ENCODE data around the gene IDI2. TPM values are rescaled to one million over a fixed set of nuclear protein-coding genes. Genes with fewer than 3 reads are reported as not detected.

IDI2 gene
- total and polyA plus RNA-seq, 2 of the 13 experiments (the other 11 are each of a cell fraction or from before 2014, with no cell fraction given), result not detected

DNA sequence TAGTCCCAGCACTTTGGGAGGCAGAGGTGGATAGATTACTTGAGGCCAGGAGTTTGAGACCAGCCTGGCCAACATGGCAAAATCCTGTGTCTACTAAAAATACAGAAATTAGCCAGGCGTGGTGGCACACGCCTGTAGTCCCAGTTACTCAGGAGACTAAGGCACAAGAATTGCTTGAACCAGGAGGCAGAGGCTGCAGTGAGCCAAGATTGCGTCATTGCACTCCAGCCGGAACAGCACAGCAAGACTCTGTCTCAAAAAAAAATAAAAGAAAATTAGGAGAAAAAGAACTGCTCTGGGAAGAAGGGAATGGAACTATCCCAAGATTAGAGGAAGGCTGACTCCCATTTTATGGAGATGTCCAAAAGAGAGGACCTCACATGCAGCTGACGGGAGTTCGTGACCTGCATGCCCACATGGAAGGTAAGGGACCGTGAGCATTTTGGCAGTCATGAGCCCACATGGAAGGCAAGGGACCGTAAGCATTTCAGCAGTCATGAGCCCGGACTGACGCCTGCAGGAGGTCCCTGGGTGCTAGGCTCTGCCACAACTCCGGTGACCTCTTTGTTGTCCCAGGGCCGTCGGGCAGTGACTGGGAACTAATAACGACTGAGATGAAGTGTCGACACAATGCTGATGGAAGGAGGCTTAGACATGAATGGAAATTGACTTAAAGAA lies 56.0 kb downstream of the IDI2 start (continued):
- peak; percentile 59 for TF ChIP-seq ATF7 (IDR thresholded peaks at IDR 0.05)
- TF ChIP-seq ATF7 (CRISPR knock-in tag; IDR thresholded peaks at IDR 0.05), result no peak
- no peak for TF ChIP-seq ZNF556 (CRISPR knock-in tag; IDR thresholded peaks at IDR 0.05; ENCODE audit: borderline replicate concordance)
- no peak for TF ChIP-seq GTF3A (CRISPR knock-in tag; conservative IDR thresholded peaks at IDR 0.05)
- no peak for TF ChIP-seq PITX1 (CRISPR knock-in tag; IDR thresholded peaks at IDR 0.05)
- TF ChIP-seq YEATS4 (CRISPR knock-in tag; IDR thresholded peaks at IDR 0.05; ENCODE audit: borderline replicate concordance), result no peak
- TF ChIP-seq, protein P1, sequence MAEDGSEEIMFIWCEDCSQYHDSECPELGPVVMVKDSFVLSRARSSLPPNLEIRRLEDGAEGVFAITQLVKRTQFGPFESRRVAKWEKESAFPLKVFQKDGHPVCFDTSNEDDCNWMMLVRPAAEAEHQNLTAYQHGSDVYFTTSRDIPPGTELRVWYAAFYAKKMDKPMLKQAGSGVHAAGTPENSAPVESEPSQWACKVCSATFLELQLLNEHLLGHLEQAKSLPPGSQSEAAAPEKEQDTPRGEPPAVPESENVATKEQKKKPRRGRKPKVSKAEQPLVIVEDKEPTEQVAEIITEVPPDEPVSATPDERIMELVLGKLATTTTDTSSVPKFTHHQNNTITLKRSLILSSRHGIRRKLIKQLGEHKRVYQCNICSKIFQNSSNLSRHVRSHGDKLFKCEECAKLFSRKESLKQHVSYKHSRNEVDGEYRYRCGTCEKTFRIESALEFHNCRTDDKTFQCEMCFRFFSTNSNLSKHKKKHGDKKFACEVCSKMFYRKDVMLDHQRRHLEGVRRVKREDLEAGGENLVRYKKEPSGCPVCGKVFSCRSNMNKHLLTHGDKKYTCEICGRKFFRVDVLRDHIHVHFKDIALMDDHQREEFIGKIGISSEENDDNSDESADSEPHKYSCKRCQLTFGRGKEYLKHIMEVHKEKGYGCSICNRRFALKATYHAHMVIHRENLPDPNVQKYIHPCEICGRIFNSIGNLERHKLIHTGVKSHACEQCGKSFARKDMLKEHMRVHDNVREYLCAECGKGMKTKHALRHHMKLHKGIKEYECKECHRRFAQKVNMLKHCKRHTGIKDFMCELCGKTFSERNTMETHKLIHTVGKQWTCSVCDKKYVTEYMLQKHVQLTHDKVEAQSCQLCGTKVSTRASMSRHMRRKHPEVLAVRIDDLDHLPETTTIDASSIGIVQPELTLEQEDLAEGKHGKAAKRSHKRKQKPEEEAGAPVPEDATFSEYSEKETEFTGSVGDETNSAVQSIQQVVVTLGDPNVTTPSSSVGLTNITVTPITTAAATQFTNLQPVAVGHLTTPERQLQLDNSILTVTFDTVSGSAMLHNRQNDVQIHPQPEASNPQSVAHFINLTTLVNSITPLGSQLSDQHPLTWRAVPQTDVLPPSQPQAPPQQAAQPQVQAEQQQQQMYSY (CRISPR knock-in tag; IDR thresholded peaks at IDR 0.05), result no peak
- TF ChIP-seq, protein P2, sequence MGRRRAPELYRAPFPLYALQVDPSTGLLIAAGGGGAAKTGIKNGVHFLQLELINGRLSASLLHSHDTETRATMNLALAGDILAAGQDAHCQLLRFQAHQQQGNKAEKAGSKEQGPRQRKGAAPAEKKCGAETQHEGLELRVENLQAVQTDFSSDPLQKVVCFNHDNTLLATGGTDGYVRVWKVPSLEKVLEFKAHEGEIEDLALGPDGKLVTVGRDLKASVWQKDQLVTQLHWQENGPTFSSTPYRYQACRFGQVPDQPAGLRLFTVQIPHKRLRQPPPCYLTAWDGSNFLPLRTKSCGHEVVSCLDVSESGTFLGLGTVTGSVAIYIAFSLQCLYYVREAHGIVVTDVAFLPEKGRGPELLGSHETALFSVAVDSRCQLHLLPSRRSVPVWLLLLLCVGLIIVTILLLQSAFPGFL (CRISPR knock-in tag; IDR thresholded peaks at IDR 0.05), result no peak
- TF ChIP-seq YEATS2 (CRISPR knock-in tag; IDR thresholded peaks at IDR 0.05; ENCODE audit: borderline replicate concordance), result no peak
- TF ChIP-seq, protein P3, sequence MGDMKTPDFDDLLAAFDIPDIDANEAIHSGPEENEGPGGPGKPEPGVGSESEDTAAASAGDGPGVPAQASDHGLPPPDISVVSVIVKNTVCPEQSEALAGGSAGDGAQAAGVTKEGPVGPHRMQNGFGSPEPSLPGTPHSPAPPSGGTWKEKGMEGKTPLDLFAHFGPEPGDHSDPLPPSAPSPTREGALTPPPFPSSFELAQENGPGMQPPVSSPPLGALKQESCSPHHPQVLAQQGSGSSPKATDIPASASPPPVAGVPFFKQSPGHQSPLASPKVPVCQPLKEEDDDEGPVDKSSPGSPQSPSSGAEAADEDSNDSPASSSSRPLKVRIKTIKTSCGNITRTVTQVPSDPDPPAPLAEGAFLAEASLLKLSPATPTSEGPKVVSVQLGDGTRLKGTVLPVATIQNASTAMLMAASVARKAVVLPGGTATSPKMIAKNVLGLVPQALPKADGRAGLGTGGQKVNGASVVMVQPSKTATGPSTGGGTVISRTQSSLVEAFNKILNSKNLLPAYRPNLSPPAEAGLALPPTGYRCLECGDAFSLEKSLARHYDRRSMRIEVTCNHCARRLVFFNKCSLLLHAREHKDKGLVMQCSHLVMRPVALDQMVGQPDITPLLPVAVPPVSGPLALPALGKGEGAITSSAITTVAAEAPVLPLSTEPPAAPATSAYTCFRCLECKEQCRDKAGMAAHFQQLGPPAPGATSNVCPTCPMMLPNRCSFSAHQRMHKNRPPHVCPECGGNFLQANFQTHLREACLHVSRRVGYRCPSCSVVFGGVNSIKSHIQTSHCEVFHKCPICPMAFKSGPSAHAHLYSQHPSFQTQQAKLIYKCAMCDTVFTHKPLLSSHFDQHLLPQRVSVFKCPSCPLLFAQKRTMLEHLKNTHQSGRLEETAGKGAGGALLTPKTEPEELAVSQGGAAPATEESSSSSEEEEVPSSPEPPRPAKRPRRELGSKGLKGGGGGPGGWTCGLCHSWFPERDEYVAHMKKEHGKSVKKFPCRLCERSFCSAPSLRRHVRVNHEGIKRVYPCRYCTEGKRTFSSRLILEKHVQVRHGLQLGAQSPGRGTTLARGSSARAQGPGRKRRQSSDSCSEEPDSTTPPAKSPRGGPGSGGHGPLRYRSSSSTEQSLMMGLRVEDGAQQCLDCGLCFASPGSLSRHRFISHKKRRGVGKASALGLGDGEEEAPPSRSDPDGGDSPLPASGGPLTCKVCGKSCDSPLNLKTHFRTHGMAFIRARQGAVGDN (CRISPR knock-in tag; IDR thresholded peaks at IDR 0.05), result peak; percentile 42
- no peak for TF ChIP-seq SP140L (CRISPR knock-in tag; IDR thresholded peaks at IDR 0.05; ENCODE audit: borderline replicate concordance)
- no peak for TF ChIP-seq BORCS8-MEF2B (CRISPR knock-in tag; IDR thresholded peaks at IDR 0.05)
- no peak for TF ChIP-seq KMT2B (CRISPR knock-in tag; IDR thresholded peaks at IDR 0.05)
- no peak for TF ChIP-seq BHLHE40 (IDR thresholded peaks at IDR 0.05; ENCODE audit: low read length)
- TF ChIP-seq CEBPB (IDR thresholded peaks at IDR 0.05; ENCODE audit: borderline replicate concordance, low read depth, low read length), result peak; percentile 30; the same call in 1 of the 2 replicates
- no peak for TF ChIP-seq IRF9 (CRISPR knock-in tag; IDR thresholded peaks at IDR 0.05; ENCODE audit: borderline replicate concordance)
- TF ChIP-seq ZFY (CRISPR knock-in tag; IDR thresholded peaks at IDR 0.05), result no peak
- TF ChIP-seq ZNF790 (CRISPR knock-in tag; IDR thresholded peaks at IDR 0.05; ENCODE audit: borderline replicate concordance), result no peak
- no peak for TF ChIP-seq ZNF10 (CRISPR knock-in tag; IDR thresholded peaks at IDR 0.05; ENCODE audit: borderline replicate concordance, low read depth)
- no peak for TF ChIP-seq ZNF572 (CRISPR knock-in tag; IDR thresholded peaks at IDR 0.05)
- TF ChIP-seq MAFG (CRISPR knock-in tag; IDR thresholded peaks at IDR 0.05), result no peak
- no peak for TF ChIP-seq ZNF792 (CRISPR knock-in tag; IDR thresholded peaks at IDR 0.05)
